HEK293 (cell line): Measurements from ENCODE around the gene FHDC1.

Experiments used
- CTCF ChIA-PET: fragments of 350-600 bp; formaldehyde crosslinking; extraction: SDS; loops from one replicate; lab custom pipeline; 2021; ENCODE audit warnings: antibody characterized with exemption; lab: Yijun Ruan, JAX
- POLR2A ChIA-PET: fragments of 300-600 bp; formaldehyde crosslinking; extraction: SDS; loops from one replicate; lab custom pipeline; 2020; ENCODE audit warnings: antibody characterized with exemption, inconsistent platforms; lab: Yijun Ruan, JAX
- H3K27ac ChIP-seq: fragments of 200-500 bp; sonication (Bioruptor generic); 2 replicates; pipeline ENCODE4 v1.5.1; 2014; ENCODE audit warnings: low read depth, low read length, control low read depth, inconsistent platforms; ENCODE audit errors: extremely low read depth
- H3K36me3 ChIP-seq, 2 experiments: fragments of 200-500 bp in 1 of 2; sonication (Bioruptor generic) in 1 of 2; 1 replicate in 1 of 2; 2 replicates in 1 of 2; pipeline ENCODE4 v1.5.1; 2014 to 2017; ENCODE audit warnings: inconsistent platforms in 2 of 2, low read length in 2 of 2; ENCODE audit not compliant: control insufficient read depth in 2 of 2, insufficient read depth in 1 of 2
- H3K4me1 ChIP-seq: fragments of 200-500 bp; sonication (Bioruptor generic); 2 replicates; pipeline ENCODE4 v1.5.1; 2014; ENCODE audit warnings: mild to moderate bottlenecking, low read length, inconsistent platforms; ENCODE audit not compliant: control insufficient read depth, insufficient read depth
- H3K4me3 ChIP-seq: 2 replicates; pipeline ENCODE4 v1.5.1; 2011; ENCODE audit warnings: low read depth, mild to moderate bottlenecking, control low read depth, low read length, moderate library complexity
- H3K9me3 ChIP-seq: fragments of 200-500 bp; sonication (Bioruptor generic); 2 replicates; pipeline ENCODE4 v1.5.1; 2014; ENCODE audit warnings: low read depth, low read length, inconsistent platforms; ENCODE audit not compliant: control insufficient read depth, insufficient read depth
- BCL6B ChIP-seq: fragments of 450-650 bp; formaldehyde crosslinking; IDR thresholded peaks from 2 replicates; pipeline ENCODE4 v1.5.1; 2017; ENCODE audit warnings: missing biosample characterization, missing genetic modification characterization
- GLIS1 ChIP-seq: fragments of 450-650 bp; formaldehyde crosslinking; IDR thresholded peaks from 2 replicates; pipeline ENCODE4 v1.5.1; 2016; ENCODE audit warnings: missing biosample characterization, missing genetic modification characterization
- HOXA7 ChIP-seq: sonication (generic); formaldehyde crosslinking; IDR thresholded peaks from 2 replicates; pipeline ENCODE4 v1.8.1; 2022; ENCODE audit warnings: missing genetic modification reagents, borderline replicate concordance
- KLF9 ChIP-seq: fragments of 450-650 bp; formaldehyde crosslinking; IDR thresholded peaks from 2 replicates; pipeline ENCODE4 v1.5.1; 2016; ENCODE audit warnings: missing biosample characterization, missing genetic modification characterization, low read depth
- PATZ1 ChIP-seq: fragments of 450-650 bp; formaldehyde crosslinking; IDR thresholded peaks from 2 replicates; pipeline ENCODE4 v1.5.1; 2016; ENCODE audit warnings: missing biosample characterization, missing genetic modification characterization
- PRDM10 ChIP-seq: fragments of 450-650 bp; formaldehyde crosslinking; IDR thresholded peaks from 2 replicates; pipeline ENCODE4 v1.5.1; 2016; ENCODE audit warnings: missing biosample characterization, missing genetic modification characterization
- ZEB2 ChIP-seq: fragments of 450-650 bp; formaldehyde crosslinking; IDR thresholded peaks from 2 replicates; pipeline ENCODE4 v1.5.1; 2016; ENCODE audit warnings: missing biosample characterization, missing genetic modification characterization
- ZFP37 ChIP-seq: fragments of 450-650 bp; formaldehyde crosslinking; IDR thresholded peaks from 2 replicates; pipeline ENCODE4 v1.5.1; 2016; ENCODE audit warnings: missing biosample characterization, missing genetic modification characterization
- ZFP41 ChIP-seq: fragments of 450-650 bp; formaldehyde crosslinking; IDR thresholded peaks from 2 replicates; pipeline ENCODE4 v1.5.1; 2016; ENCODE audit warnings: missing biosample characterization, missing genetic modification characterization, borderline replicate concordance
- ZNF114 ChIP-seq: fragments of 450-650 bp; formaldehyde crosslinking; IDR thresholded peaks from 2 replicates; pipeline ENCODE4 v1.5.0; 2017; ENCODE audit warnings: missing biosample characterization, missing genetic modification characterization
- ZNF138 ChIP-seq: fragments of 450-650 bp; formaldehyde crosslinking; IDR thresholded peaks from 2 replicates; pipeline ENCODE4 v1.5.1; 2016; ENCODE audit warnings: missing biosample characterization, missing genetic modification characterization, borderline replicate concordance
- ZNF184 ChIP-seq: fragments of 450-650 bp; IDR thresholded peaks from 2 replicates; pipeline ENCODE4 v1.5.1; 2018; ENCODE audit warnings: missing biosample characterization, mild to moderate bottlenecking, missing genetic modification characterization
- ZNF2 ChIP-seq: fragments of 450-650 bp; formaldehyde crosslinking; IDR thresholded peaks from 2 replicates; pipeline ENCODE4 v1.5.1; 2016; ENCODE audit warnings: missing biosample characterization, missing genetic modification characterization
- ZNF223 ChIP-seq: fragments of 450-650 bp; formaldehyde crosslinking; IDR thresholded peaks from 2 replicates; pipeline ENCODE4 v1.5.1; 2016; ENCODE audit warnings: missing biosample characterization, missing genetic modification characterization
- ZNF248 ChIP-seq: fragments of 450-650 bp; formaldehyde crosslinking; IDR thresholded peaks from 2 replicates; pipeline ENCODE4 v1.5.1; 2017; ENCODE audit warnings: missing biosample characterization, missing genetic modification characterization
- ZNF292 ChIP-seq: fragments of 450-650 bp; formaldehyde crosslinking; IDR thresholded peaks from 2 replicates; pipeline ENCODE4 v1.5.1; 2016; ENCODE audit warnings: low read depth, missing biosample characterization, missing genetic modification characterization, borderline replicate concordance
- ZNF335 ChIP-seq: fragments of 450-650 bp; formaldehyde crosslinking; conservative IDR thresholded peaks from 2 replicates; pipeline ENCODE4 v1.5.1; 2016; ENCODE audit warnings: missing biosample characterization, missing genetic modification characterization
- ZNF518A ChIP-seq: fragments of 450-650 bp; formaldehyde crosslinking; conservative IDR thresholded peaks from 2 replicates; pipeline ENCODE4 v1.5.1; 2016; ENCODE audit warnings: low read depth, missing biosample characterization, missing genetic modification characterization
- ZNF521 ChIP-seq: fragments of 450-650 bp; formaldehyde crosslinking; IDR thresholded peaks from 2 replicates; pipeline ENCODE4 v1.5.1; 2017; ENCODE audit warnings: missing biosample characterization, mild to moderate bottlenecking, missing genetic modification characterization
- ZNF600 ChIP-seq: fragments of 450-650 bp; formaldehyde crosslinking; IDR thresholded peaks from 2 replicates; pipeline ENCODE4 v1.5.1; 2016; ENCODE audit warnings: missing biosample characterization, missing genetic modification characterization
- ZSCAN23 ChIP-seq: fragments of 450-650 bp; formaldehyde crosslinking; IDR thresholded peaks from 2 replicates; pipeline ENCODE4 v1.5.1; 2016; ENCODE audit warnings: missing biosample characterization, missing genetic modification characterization
- ZSCAN4 ChIP-seq: fragments of 450-650 bp; formaldehyde crosslinking; IDR thresholded peaks from 2 replicates; pipeline ENCODE4 v1.5.1; 2017; ENCODE audit warnings: missing biosample characterization, missing genetic modification characterization

The FHDC1 gene

GRCh38 chr4:152960082-152960481 is 24.0 kb downstream of the FHDC1 start:
- ChIA-PET CTCF (interaction anchor here (1.3 kb wide), 1 partner anchor 167 kb away, joined by 6 read pairs; no protein-coding TSS in a partner anchor), POLR2A (no interaction called here)
- Histone ChIP-seq H3K36me3 (peaks cover 0 to 4% of the 10 kb centered on the region in 2 experiments; a peak in 1 of 3 replicates), H3K27ac (no peak overlapping the region)
- TF ChIP-seq ZNF2 (tag by site-specific recombination), result no peak
- TF ChIP-seq PATZ1 (tag by site-specific recombination), result no peak
- TF ChIP-seq ZNF223 (tag by site-specific recombination), result no peak
- TF ChIP-seq ZEB2 (tag by site-specific recombination), result no peak
- no peak for TF ChIP-seq HOXA7 (CRISPR knock-in tag)
- TF ChIP-seq ZFP41 (tag by site-specific recombination), result no peak
- TF ChIP-seq ZNF184 (tag by site-specific recombination), result no peak
- TF ChIP-seq ZNF335, result no peak
- no peak for TF ChIP-seq ZNF248 (tag by site-specific recombination)
- TF ChIP-seq ZSCAN23 (tag by site-specific recombination), result no peak
- no peak for TF ChIP-seq KLF9 (tag by site-specific recombination)
- TF ChIP-seq ZNF114 (tag by site-specific recombination), result no peak
- TF ChIP-seq ZNF600, result no peak
- no peak for TF ChIP-seq ZFP37 (tag by site-specific recombination)
- no peak for TF ChIP-seq GLIS1 (tag by site-specific recombination)
- no peak for TF ChIP-seq BCL6B (tag by site-specific recombination)
- TF ChIP-seq ZNF292, result no peak
- TF ChIP-seq, all 188 proteins: peak for 0
- no peak overlapping the region for H3K4me3 ChIP-seq
- H3K9me3 ChIP-seq, result no peaks in the 10 kb centered on the region
- peaks cover 4% of the 10 kb centered on the region; the same call in 1 of the 2 replicates for H3K4me1 ChIP-seq

- Histone ChIP-seq H3K27ac (no peak overlapping the region), H3K4me3 (no peak overlapping the region), H3K36me3 (peaks cover 0 to 4% of the 10 kb centered on the region in 2 experiments; a peak in 1 of 3 replicates), H3K4me1 (peaks cover 4% of the 10 kb centered on the region; the same call in 1 of the 2 replicates), H3K9me3 (no peaks in the 10 kb centered on the region)
- POLR2A ChIA-PET, result no interaction called here
- CTCF ChIA-PET, result interaction anchor here (1.2 kb wide), 1 partner anchor 122 kb away, joined by 3 read pairs; no protein-coding TSS in a partner anchor
- TF ChIP-seq ZNF138 (tag by site-specific recombination), result no peak
- no peak for TF ChIP-seq ZSCAN4
- TF ChIP-seq ZNF518A (tag by site-specific recombination), result no peak
- no peak for TF ChIP-seq ZNF521 (tag by site-specific recombination)
- no peak for TF ChIP-seq PRDM10 (tag by site-specific recombination)
Observed at GRCh38 chr4:152961014-152961772, 25.1 kb downstream of the FHDC1 start.
